GM23338 (cell line): ENCODE results near the gene MYCN.

Source experiments
- CREB1 ChIP-seq: fragments of 250-450 bp; sonication (Bioruptor Pico); IDR thresholded peaks from 2 replicates; pipeline ENCODE4 v1.5.0; 2020; ENCODE audit warnings: low read depth, mild to moderate bottlenecking, moderate library complexity
- CTCF ChIP-seq, 2 experiments: fragments of 200-600 bp in 1 of 2; sonication (generic) in 1 of 2; conservative IDR thresholded peaks; 2 replicates each; pipeline versions ENCODE4 v1.5.1 to v1.6.1; 2016 to 2017; ENCODE audit warnings: antibody characterized with exemption in 2 of 2, low read depth in 2 of 2, mild to moderate bottlenecking in 2 of 2, moderate library complexity in 1 of 2
- EZH2 ChIP-seq: fragments of 200-600 bp; sonication (generic); IDR thresholded peaks from one replicate; pipeline ENCODE4 v1.8.0; 2017; ENCODE audit warnings: antibody characterized with exemption, mild to moderate bottlenecking, low read depth; ENCODE audit not compliant: unreplicated experiment
- EZH2phosphoT487 ChIP-seq: fragments of 200-600 bp; sonication (generic); IDR thresholded peaks from one replicate; pipeline ENCODE4 v1.8.1; 2018; ENCODE audit warnings: antibody characterized with exemption; ENCODE audit not compliant: unreplicated experiment
- POLR2AphosphoS5 ChIP-seq: IDR thresholded peaks from 2 replicates; pipeline ENCODE4 v1.6.1; 2016; ENCODE audit warnings: antibody characterized with exemption, low read depth
- ZNF114 ChIP-seq: fragments of 250-450 bp; sonication (Bioruptor Pico); IDR thresholded peaks from 2 replicates; pipeline ENCODE4 v1.5.0; 2020; ENCODE audit warnings: mild to moderate bottlenecking, moderate library complexity

- TF ChIP-seq CTCF (conservative IDR thresholded peaks at IDR 0.05; ENCODE audit: low read depth in 2 of 2) (no peak), EZH2phosphoT487 (no peak), ZNF114 (no peak), POLR2AphosphoS5 (peak; percentile 24; the same call in 1 of the 2 replicates), EZH2 (no peak), CREB1 (no peak)
Observed at GRCh38 chr2:15980605-15981098, 40.3 kb downstream of the MYCN start.
